ENCODE results near the gene DNAJC1. TPM values are rescaled to one million over a fixed set of nuclear protein-coding genes. Genes with fewer than 3 reads are reported as not detected.

Gene DNAJC1
- total RNA-seq, 1 experiment from 2014 or later, result 12.9 TPM

DNA sequence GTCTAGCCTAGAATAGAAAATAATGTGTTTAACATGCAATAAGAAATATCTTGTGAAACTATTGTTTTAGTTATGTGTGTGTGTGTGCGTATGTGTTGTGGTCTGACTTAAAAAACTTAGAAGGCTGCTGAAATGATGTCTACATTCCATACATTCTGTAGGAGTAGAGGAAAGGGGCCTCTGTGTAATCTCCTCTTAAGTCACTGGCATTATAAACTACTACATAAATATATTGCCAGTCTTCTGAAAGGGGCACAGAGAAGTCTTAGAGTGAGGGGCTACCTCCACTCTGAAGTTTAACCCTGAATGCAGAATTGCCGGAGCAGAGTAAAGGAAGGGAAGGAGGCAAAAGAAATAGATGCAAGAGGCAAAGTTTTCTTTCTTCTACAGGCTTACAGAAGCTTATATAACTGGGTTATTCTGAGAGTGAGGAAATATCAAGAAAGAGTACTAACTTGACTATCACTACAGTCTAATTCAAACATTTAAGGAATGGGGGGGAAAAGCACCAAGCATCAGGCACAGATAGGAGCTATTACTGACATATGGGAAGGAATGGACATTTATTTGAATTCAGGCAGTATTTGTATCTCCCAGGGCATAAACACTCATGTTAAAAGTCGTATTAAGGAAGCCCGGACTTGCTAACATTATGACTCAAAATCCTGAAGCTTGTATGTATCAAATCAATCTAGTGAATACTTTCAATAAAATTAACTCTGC lies 75.7 kb downstream of the DNAJC1 start:
- no peak for ATAC-seq
- no peaks in the 10 kb centered on the region for H3K36me3 ChIP-seq (ENCODE audit: control insufficient read depth, insufficient read depth, low read length)

DNA sequence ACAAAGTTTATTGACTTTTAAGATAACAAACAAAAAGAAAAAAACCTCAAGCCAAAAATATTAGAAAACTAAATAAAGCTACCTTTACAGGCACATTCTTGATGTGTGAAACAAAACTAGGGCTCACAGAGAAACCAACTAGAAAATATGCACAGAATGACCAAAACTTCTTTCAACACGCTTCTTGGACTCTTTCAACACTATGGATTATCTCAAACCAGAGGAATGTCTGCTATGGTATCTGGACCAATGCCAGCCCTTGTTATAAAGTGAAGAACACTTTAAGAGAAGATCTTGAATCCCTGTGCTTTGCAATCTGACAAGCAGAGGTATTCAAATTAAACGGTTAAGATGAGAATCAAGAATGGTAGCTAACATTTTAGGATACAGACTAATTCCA lies 76.6 kb downstream of the DNAJC1 start:
- in situ Hi-C loops (cut with HindIII; ENCODE audit: low pct_unique_long_range_greater_than_20kb, low sequenced_read_pairs), result no loop called here
- CTCF ChIA-PET, result no interaction called here

More for the DNA sequence above, 75.7 kb downstream of the DNAJC1 start:
- CTCF ChIA-PET, result no interaction called here
- TF ChIP-seq SIN3A (IDR thresholded peaks at IDR 0.05; ENCODE audit: borderline replicate concordance, insufficient read depth, low read depth, low read length) (no peak), POLR2AphosphoS5 (IDR thresholded peaks at IDR 0.05; ENCODE audit: low read depth, low read length) (no peak), TCF7L2 (IDR thresholded peaks at IDR 0.05; ENCODE audit: low read depth, low read length) (no peak)
- Histone ChIP-seq H3K27me3 (ENCODE audit: control insufficient read depth, insufficient read depth, low read length) (no peaks in the 10 kb centered on the region), H3K9me3 (ENCODE audit: control insufficient read depth, insufficient read depth, low read depth, low read length) (no peaks in the 10 kb centered on the region), H3K4me3 (ENCODE audit: low read depth in 2 of 2, low read length in 2 of 2) (no peak overlapping the region), H3K4me1 (ENCODE audit: control insufficient read depth, insufficient read depth, low read length) (peaks cover 12% of the 10 kb centered on the region), H3K27ac (ENCODE audit: low read length) (peak overlapping the region; percentile 59; the same call in 1 of the 2 replicates)
- in situ Hi-C loops (cut with HindIII; ENCODE audit: low pct_unique_long_range_greater_than_20kb, low sequenced_read_pairs), result no loop called here
- POLR2A ChIA-PET, result interaction anchor here (0.6 kb wide), 1 partner anchor 12 kb away, joined by 3 read pairs; no protein-coding TSS in a partner anchor
- no TSS peak for BruUV-seq (replicated peaks)
- intact Hi-C loops (cut with micrococcal nuclease; ENCODE audit: unreplicated experiment), result no loop called here
- no peak for DNase-seq (ENCODE audit: low read depth, low spot score)

More for the DNA sequence above, 76.6 kb downstream of the DNAJC1 start:
- POLR2A ChIA-PET, result no interaction called here
- peak; percentile 62; the same call in 1 of the 2 replicates for ATAC-seq
- H3K4me3 ChIP-seq (ENCODE audit: low read depth in 2 of 2, low read length in 2 of 2), result no peak overlapping the region
- TF ChIP-seq REST (IDR thresholded peaks at IDR 0.05; ENCODE audit: insufficient read depth in 1 of 2, low read depth in 2 of 2, low read length in 1 of 2) (no peak), CTCF (IDR thresholded peaks at IDR 0.05) (no peak), POLR2AphosphoS5 (IDR thresholded peaks at IDR 0.05; ENCODE audit: low read depth, low read length) (no peak)
- H3K27ac ChIP-seq (ENCODE audit: low read length), result peak overlapping the region; percentile 23; the same call in 1 of the 2 replicates
- intact Hi-C loops (cut with micrococcal nuclease; ENCODE audit: unreplicated experiment), result no loop called here
- H3K36me3 ChIP-seq (ENCODE audit: control insufficient read depth, insufficient read depth, low read length), result no peaks in the 10 kb centered on the region
- BruUV-seq (replicated peaks), result no TSS peak
- DNase-seq (ENCODE audit: low read depth, low spot score), result no peak
- H3K27me3 ChIP-seq (ENCODE audit: control insufficient read depth, insufficient read depth, low read length), result no peaks in the 10 kb centered on the region
- H3K4me1 ChIP-seq (ENCODE audit: control insufficient read depth, insufficient read depth, low read length), result peaks cover 12% of the 10 kb centered on the region
- no peaks in the 10 kb centered on the region for H3K9me3 ChIP-seq (ENCODE audit: control insufficient read depth, insufficient read depth, low read depth, low read length)

Measured in Panc1 (cell line).